ENCODE results near the gene UBE2F. TPM values are rescaled to one million over a fixed set of nuclear protein-coding genes. Genes with fewer than 3 reads are reported as not detected.

UBE2F gene
- total RNA-seq, 2 donors from 2014 or later: 58.3 to 59.2 TPM

- H3K4me3 Mint-ChIP-seq: no peak overlapping the region
- H3K27ac ChIP-seq (ENCODE audit: low read depth, low read length): no peak overlapping the region
- H3K4me1 Mint-ChIP-seq: peaks cover 11% of the 10 kb centered on the region
- peaks cover 36% of the 10 kb centered on the region for H3K36me3 Mint-ChIP-seq (ENCODE audit: low read depth)
- H3K27ac Mint-ChIP-seq: no peak overlapping the region
- peaks cover 9% of the 10 kb centered on the region for H3K4me1 ChIP-seq (ENCODE audit: control insufficient read depth, insufficient read depth, low read length)
- no peaks in the 10 kb centered on the region for H3K9me3 ChIP-seq (ENCODE audit: control insufficient read depth, low read length)
- DNase-seq: no peak
- peaks cover 44% of the 10 kb centered on the region for H3K36me3 ChIP-seq (ENCODE audit: control insufficient read depth, insufficient read depth, low read length)
- peaks cover 1% of the 10 kb centered on the region for H3K9me3 Mint-ChIP-seq
- H3K27me3 Mint-ChIP-seq (ENCODE audit: insufficient read depth): no peaks in the 10 kb centered on the region
- WGBS, 2 experiments (ENCODE audit: insufficient coverage in 1 of 2, insufficient read length in 1 of 2): 94% methylated on average over 1 of the region's 1 CpG; no CpG with 5 or more reads in 1 of the 2 experiments
- H3K27me3 ChIP-seq (ENCODE audit: control insufficient read depth, insufficient read depth, low read length, poor library complexity, severe bottlenecking): no peaks in the 10 kb centered on the region
- H3K9ac ChIP-seq (ENCODE audit: extremely low read depth, low read length, poor library complexity, severe bottlenecking): no peak overlapping the region
- TF ChIP-seq CTCF (conservative IDR thresholded peaks at IDR 0.05): no peak
- H3K4me3 ChIP-seq (ENCODE audit: low read length): no peak overlapping the region
Observed at GRCh38 chr2:237993701-237994100, 26.9 kb downstream of the UBE2F start.

- peaks cover 9% of the 10 kb centered on the region for H3K4me1 ChIP-seq (ENCODE audit: control insufficient read depth, insufficient read depth, low read length)
- peaks cover 44% of the 10 kb centered on the region for H3K36me3 ChIP-seq (ENCODE audit: control insufficient read depth, insufficient read depth, low read length)
- Mint-ChIP-seq H3K4me3 (no peak overlapping the region), H3K36me3 (ENCODE audit: low read depth) (peaks cover 44% of the 10 kb centered on the region), H3K9me3 (peaks cover 13% of the 10 kb centered on the region), H3K27me3 (ENCODE audit: insufficient read depth) (no peaks in the 10 kb centered on the region), H3K27ac (no peak overlapping the region), H3K4me1 (peaks cover 11% of the 10 kb centered on the region)
- DNase-seq: no peak
- no peaks in the 10 kb centered on the region for H3K27me3 ChIP-seq (ENCODE audit: control insufficient read depth, insufficient read depth, low read length, poor library complexity, severe bottlenecking)
- no peak overlapping the region for H3K4me3 ChIP-seq (ENCODE audit: low read length)
- H3K9ac ChIP-seq (ENCODE audit: extremely low read depth, low read length, poor library complexity, severe bottlenecking): no peak overlapping the region
- no peak for TF ChIP-seq CTCF (conservative IDR thresholded peaks at IDR 0.05)
- H3K9me3 ChIP-seq (ENCODE audit: control insufficient read depth, low read length): peaks cover 10% of the 10 kb centered on the region
- no peak overlapping the region for H3K27ac ChIP-seq (ENCODE audit: low read depth, low read length)
- 80 to 88% methylated on average over 1 to 2 of the region's 2 CpGs for WGBS, 2 experiments (ENCODE audit: insufficient coverage in 1 of 2, insufficient read length in 1 of 2)
Observed at GRCh38 chr2:237995036-237995435, 28.2 kb downstream of the UBE2F start.

GRCh38 chr2:237996021-237996593 is 29.3 kb downstream of the UBE2F start:
- 67 to 86% methylated on average over 3 to 9 of the region's 9 CpGs for whole genome bisulfite sequencing, 2 experiments (ENCODE audit: insufficient coverage in 1 of 2, insufficient read length in 1 of 2)
- Histone ChIP-seq H3K4me1 (ENCODE audit: control insufficient read depth, insufficient read depth, low read length) (peaks cover 9% of the 10 kb centered on the region), H3K4me3 (ENCODE audit: low read length) (no peak overlapping the region), H3K27ac (ENCODE audit: low read depth, low read length) (no peak overlapping the region), H3K27me3 (ENCODE audit: control insufficient read depth, insufficient read depth, low read length, poor library complexity, severe bottlenecking) (no peaks in the 10 kb centered on the region), H3K9me3 (ENCODE audit: control insufficient read depth, low read length) (peaks cover 10% of the 10 kb centered on the region), H3K9ac (ENCODE audit: extremely low read depth, low read length, poor library complexity, severe bottlenecking) (no peak overlapping the region), H3K36me3 (ENCODE audit: control insufficient read depth, insufficient read depth, low read length) (peaks cover 41% of the 10 kb centered on the region)
- H3K4me3 Mint-ChIP-seq: no peak overlapping the region
- no peak for TF ChIP-seq CTCF (conservative IDR thresholded peaks at IDR 0.05)
- peaks cover 11% of the 10 kb centered on the region for H3K4me1 Mint-ChIP-seq
- H3K27ac Mint-ChIP-seq: no peak overlapping the region
- DNase-seq: no peak
- no peaks in the 10 kb centered on the region for H3K27me3 Mint-ChIP-seq (ENCODE audit: insufficient read depth)
- H3K36me3 Mint-ChIP-seq (ENCODE audit: low read depth): peaks cover 48% of the 10 kb centered on the region
- H3K9me3 Mint-ChIP-seq: peaks cover 13% of the 10 kb centered on the region
